ENCODE results near the gene HDHD2. TPM values are rescaled to one million over a fixed set of nuclear protein-coding genes. Genes with fewer than 3 reads are reported as not detected.

Gene HDHD2
- total and polyA plus RNA-seq, 7 experiments from 2014 or later = 22.7 to 58.7 (median 41.7) TPM

DNA sequence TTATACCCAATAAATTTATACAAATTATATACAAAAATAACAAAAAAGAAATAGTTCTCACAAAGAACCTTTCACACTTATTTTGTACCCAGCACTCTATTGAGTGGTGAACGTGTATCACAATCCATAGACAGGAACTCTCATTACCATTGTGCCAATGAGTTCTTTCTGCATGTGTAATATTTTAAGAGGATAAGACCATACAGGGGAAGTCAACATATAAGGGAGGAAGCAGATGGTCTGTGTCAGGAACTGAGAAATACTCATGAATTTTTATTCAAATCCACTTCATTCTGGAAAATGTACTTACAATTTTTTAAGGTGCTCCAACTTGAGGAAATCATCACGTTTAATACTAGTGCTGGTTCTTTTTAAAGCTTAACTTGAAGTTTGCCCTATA is 87.8 kb downstream of the HDHD2 start:
- ChIA-PET POLR2A (no interaction called here), CTCF (no interaction called here)
- Mint-ChIP-seq H3K4me1 (no peaks in the 10 kb centered on the region), H3K27ac (no peak overlapping the region), H3K4me3 (no peak overlapping the region), H3K36me3 (no peaks in the 10 kb centered on the region), H3K9me3 (no peaks in the 10 kb centered on the region), H3K27me3 (peaks cover 0 to 3% (median 0%) of the 10 kb centered on the region in 5 donors)
- Histone ChIP-seq H3K27ac (ENCODE audit: low read depth, low read length) (no peak overlapping the region), H3K36me3 (ENCODE audit: control insufficient read depth in 2 of 3, insufficient read depth in 3 of 3, low read length in 3 of 3) (no peaks in the 10 kb centered on the region), H3K9me3 (ENCODE audit: control insufficient read depth in 2 of 3, low read length in 3 of 3) (no peaks in the 10 kb centered on the region), H3K4me1 (ENCODE audit: control insufficient read depth in 2 of 2, insufficient read depth in 2 of 2, low read length in 2 of 2) (no peaks in the 10 kb centered on the region), H3K4me3 (ENCODE audit: low read length) (no peak overlapping the region), H3K27me3 (ENCODE audit: control insufficient read depth in 2 of 2, insufficient read depth in 2 of 2, low read length in 2 of 2) (no peaks in the 10 kb centered on the region)
- ATAC-seq (no peak), DNase-seq (no peak)
- intact Hi-C loops (cut with micrococcal nuclease) = no loop called here

Other genes starting within 250 kb of the HDHD2 start
- gene PIAS2, start 233.0 kb downstream of the HDHD2 start, total RNA-seq = 10 to 100 TPM; 29.8 to 40.6 (median 36.1) TPM
- gene PIAS2, start 233.0 kb downstream of the HDHD2 start, polyA plus RNA-seq = 10 to 100 TPM; 16.3 to 20.8 TPM
- gene KATNAL2, start 232.9 kb downstream of the HDHD2 start, total RNA-seq = 1 to 10 TPM; 1.1 to 2.8 (median 1.7) TPM
- not detected for gene KATNAL2, start 232.9 kb downstream of the HDHD2 start, polyA plus RNA-seq
- not detected for gene ELOA2, start 114.9 kb downstream of the HDHD2 start, total RNA-seq
- gene ELOA2, start 114.9 kb downstream of the HDHD2 start, polyA plus RNA-seq = not detected
- 10 to 100 TPM in 1 of 5 experiments, 1 to 10 TPM in 4; 3.5 to 13.4 (median 8.8) TPM for gene IER3IP1, start 25.9 kb upstream of the HDHD2 start, total RNA-seq
- 10 to 100 TPM; 12.6 to 20.7 TPM for gene IER3IP1, start 25.9 kb upstream of the HDHD2 start, polyA plus RNA-seq
- not detected for gene SKOR2, start 101.2 kb upstream of the HDHD2 start, total RNA-seq
- gene SKOR2, start 101.2 kb upstream of the HDHD2 start, polyA plus RNA-seq = not detected